ENCODE measurements around the gene BMPR1A.
"Not testable (repeated sequence)": the region's sequence is repeated elsewhere in the genome, so short reads cannot be mapped to it uniquely, and the experiment has no call there.

BMPR1A gene

DNA sequence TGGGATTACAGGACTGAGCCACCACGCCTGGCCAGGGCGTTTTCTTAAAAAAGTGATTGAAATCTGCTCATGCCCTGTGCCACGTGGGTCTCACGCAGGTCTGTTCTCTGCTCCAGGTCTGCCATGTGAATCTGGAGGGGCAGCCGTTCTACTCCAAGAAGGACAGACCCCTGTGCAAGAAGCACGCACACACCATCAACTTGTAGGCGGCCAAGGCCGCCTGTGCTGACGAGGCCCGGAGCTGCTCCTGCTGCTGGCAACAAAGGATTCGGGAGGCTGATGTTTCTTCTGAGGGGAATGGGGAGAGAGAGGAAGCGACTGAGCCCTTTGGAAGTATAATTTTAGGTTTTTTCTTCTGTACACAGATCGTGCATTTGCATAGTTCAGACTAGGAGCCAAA lies 23.6 kb upstream of the BMPR1A start:
- no peak for DNase-seq

DNA sequence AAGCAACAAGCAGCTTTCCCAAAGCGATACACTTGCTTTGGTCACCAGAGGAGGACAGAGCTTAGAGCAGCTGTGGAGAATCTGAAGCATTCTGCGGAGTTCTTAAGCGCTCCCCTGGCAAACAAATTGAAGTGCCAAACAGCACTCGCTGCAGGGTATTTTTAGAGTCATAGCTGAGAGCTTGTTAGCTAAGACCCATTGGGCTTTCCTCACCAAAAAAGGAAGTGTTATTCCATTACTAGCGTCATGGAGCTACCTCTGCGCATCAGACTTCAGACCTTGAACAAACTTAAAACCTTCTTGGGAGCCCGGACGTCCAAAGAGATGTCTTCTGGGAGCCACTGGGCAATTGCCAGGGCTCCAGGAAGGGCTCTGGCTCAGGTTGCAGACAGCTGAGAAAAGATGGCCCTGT lies 23.2 kb upstream of the BMPR1A start:
- no peak for DNase-seq

DNA sequence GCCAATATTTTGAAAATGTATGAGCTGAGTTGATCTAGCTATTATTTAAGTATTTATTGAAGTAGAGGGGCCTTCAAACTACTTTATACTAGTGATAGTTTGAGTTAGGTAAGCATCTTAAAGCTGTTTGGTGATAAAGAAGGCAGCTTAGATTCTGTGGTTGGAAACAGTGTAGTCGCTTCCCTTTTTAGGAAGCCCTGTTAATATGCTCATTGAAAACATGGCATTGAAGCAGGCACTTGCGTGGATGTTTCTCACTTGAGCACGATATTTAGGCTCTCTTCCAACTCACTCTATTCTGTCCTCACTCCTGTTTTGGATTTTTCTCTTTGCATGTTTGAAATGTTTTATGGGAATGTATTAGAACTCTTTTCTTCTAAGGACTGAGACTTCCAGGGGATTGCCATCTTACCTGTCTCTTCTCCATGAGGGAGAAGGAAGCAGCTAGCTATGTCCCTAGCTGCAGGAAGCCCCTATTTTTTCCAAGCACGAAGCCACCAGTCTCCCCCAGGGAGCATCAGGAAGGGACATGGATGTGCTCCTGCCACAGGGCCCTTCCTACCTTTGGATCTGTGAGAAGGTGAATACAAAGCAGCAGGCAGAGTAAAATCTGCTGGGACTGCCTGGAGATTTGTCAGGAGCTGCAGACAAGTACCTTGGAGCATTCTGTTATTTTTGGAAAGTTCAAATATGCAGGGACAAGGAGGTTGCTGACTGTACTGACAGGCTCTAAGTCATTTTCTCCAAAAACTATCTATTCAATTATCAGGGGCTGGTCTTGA lies 22.0 kb upstream of the BMPR1A start:
- no peak for DNase-seq

DNA sequence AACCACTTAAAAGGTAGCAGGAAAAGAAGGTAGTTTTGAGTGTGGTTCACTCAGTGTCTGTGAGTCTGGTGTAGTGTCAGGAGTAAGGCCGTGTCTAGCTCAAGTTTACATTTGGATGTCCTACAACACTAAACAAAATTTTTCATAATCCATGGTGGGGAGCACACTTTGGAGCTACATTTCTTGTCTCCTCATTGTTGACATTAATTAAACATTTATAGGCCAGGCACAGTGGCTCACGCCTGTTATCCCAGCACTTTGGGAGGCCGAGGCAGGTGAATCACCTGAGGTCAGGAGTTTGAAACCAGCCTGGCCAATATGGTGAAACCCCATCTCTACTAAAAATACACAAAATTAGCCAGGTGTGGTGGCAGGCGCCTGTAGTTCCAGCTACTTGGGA lies 21.1 kb upstream of the BMPR1A start:
- not testable (repeated sequence) for DNase-seq

DNA sequence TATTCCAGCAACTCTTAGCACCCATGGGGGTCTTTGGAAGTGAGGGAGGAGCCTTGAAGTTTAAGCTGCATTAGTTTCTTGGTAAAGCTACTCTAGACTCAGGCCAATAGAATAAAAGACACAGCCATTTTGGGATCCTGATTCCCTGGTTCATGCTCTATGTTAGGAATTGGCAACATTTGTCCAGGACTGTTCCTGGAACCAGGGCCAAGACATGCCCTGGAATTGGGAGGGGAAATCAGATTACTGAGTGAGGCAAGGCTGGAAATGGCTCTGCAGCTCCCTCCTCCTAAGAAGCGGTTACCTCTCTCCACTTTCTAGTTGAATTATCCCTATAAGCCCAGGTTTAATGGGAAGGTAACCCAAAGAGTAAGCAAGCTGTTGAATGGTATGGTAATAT lies 14.2 kb upstream of the BMPR1A start:
- no peak for DNase-seq

DNA sequence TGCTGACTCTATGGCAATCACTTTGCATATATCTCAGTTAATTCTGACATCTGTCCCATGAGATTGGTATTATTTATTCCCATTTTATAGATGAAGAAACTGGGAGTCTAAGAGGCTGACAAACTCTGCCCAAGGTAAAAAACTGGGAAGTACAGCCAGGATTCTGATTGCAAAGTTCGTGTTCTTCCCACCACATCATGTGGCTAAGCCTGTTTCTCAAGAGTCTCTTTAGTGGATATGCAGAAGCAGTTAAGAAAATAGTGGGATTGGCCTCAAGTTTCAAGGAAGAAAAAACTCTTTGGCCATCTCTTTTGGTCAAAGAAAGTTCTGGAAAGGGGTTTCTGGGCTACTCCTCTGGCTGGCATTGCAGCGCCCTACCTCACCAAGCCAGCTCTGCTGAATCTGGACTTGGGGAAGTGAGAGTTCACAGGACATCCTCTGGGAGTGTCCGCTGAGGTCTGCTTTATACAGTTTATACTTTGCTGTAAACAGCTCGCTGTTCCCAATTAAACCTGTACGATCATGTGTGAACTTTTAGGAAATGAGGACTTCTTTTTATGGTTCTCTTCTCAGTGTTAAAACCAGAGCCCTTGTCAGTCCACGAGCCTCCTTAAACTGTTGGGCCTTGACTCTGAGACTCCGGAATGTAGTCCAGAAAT lies 12.2 kb upstream of the BMPR1A start:
- no peak for DNase-seq

DNA sequence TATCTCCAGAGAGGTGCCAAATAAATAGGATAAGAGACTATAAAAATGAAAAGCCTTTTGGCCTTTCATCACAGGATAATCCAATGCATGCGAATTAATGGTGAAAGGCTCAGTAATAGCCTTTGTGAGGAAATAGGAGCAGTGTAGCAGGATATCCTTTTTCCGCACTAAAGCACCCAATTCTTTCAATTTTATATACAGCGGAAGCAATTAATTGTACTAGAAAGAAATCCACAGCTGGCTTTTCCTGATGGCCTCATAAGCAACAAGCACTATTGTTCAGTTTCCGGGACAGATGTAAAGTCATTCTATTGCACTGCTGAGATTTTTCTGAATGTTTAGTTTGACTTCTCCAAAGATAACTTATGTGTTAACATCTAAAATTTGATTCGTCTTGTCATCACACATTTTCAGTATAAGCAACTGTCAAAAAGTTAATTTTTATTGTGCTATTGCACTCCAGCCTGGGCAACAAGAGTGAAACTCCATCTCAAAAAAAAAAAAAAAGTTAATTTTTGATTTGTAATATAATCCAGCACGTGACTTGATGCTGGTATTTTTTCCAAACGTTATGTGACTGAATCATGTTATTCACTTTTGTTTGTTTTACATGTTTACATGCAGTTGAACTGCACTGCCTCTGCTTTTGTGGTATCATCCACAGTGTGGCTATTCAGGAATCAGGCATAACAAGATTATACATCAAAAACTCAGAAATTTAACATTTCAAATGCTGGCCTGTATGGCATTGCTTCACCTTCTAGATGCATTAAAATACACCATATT lies 8.4 kb upstream of the BMPR1A start:
- DNase-seq = no peak

DNA sequence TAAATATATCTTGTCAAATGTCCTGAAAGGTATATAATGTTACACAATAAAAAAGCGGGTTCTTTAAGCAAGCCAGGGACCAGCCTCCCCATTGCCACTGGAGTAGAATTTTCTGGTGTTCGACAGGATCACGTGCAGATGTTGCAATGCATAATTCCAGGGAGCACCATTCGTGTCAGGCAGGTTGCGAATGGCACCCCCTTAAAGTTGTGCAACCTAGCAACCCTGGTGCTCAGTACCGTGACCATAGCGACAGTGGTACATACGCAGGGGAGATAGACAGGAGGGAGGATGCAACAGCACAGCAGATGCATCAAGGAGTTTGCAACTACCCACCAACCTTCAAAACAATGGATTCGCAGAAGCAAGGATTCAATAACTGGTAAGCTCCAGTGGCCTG lies 6.6 kb upstream of the BMPR1A start:
- no peak for DNase-seq

DNA sequence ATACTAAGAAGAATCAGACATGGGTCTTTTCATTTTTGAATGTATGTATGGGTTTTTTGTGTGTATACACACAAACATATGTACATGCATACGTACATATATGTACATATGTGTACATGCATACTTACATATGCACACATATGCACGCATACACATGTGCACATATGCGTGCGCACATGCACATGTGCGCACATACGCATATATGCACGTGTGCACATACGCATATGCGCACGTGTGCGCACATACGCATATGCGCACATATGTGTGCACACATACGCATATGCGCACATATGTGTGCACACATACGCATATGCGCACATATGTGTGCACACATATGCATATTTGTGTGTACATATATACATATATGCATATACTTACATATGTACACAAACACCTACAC lies 4.9 kb upstream of the BMPR1A start:
- DNase-seq = no peak

DNA sequence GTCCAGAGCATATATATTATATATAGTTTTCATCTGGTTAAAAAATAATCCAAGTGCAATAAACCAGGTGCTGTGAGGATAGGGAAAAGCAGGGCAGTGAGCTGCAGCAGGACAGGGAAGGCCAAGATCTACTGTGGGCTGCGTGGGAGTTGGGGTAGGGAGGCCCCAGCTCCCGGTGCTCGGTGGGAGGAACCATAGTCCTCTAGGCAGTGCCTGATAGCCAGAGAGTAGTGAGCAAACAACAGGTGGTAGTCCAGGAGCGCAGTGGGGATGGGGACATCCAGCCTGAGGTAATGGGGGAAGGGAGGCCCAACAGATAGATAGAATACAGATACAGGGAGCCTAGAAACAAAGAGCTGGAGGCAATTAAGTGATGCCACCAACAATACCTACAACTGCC lies 4.1 kb upstream of the BMPR1A start:
- DNase-seq = no peak

DNA sequence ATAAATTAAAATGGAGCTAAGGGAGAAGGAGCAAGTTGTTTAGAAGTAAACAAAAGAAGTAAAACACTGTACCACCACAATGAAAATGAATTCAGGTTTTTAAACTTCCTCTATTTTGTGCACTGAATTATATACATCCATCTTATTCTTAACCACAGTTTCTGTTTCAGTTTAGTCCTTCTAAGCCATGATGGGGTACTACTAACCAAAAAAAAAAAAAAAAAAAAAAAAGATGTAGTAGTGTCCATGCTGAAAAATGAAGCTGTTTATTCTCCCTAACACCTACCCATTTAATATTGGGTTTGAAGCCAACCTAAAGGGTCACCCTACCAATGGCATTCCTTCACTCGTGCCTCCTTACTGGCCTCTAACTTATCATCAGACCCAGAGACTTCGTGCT lies 3.4 kb upstream of the BMPR1A start:
- no peak for DNase-seq

DNA sequence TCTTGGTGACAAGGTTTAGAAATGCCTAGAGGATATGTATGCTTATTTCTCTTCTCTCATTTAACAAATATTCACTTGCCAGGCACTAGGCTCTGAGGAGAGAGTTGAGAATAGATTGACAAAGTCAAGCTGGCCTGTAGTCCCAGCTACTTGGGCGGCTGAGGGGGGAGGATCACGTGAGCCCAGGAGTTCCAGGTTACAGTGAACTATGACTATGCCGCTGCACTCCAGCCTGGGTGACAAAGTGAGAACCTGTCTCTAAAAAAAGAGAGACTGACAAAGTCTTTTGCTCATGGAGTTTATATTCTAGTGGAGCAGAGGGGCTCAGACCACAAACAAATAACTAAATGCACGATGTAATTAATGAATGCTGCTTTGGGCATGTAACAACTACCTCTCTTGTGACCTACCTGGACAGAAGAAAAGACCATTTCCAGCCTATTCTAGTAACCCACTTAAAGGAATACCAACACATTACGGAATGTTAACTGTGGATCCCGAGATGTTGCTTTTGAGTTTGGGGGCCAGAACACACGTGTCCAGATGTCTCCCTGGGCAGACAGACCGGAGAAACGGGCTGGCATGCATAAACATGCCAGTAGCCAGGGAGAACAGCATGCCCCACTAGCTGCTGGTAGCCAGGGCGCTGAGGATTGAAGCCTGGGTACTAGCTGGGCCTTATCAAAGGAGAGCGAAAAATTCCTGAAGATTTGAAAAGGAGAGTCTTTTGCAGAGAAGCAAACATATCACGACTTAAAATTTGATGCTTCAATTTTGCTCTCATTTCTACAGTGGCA lies 2.6 kb upstream of the BMPR1A start:
- DNase-seq = no peak

DNA sequence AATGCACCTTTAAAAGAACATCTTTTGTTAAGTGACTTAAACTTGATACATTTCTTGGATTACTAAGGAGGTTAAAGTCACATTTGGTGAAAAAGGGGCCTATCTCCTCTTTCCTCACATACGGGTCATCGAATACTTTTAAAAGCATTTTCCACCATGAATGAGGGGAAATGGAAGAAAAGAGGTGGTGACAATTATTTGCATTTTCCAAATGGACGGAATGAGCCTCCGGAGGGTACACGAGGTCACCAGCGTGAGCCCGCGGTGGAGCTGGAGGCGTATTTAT lies 1.0 kb upstream of the BMPR1A start:
- peak; percentile 1 for DNase-seq

DNA sequence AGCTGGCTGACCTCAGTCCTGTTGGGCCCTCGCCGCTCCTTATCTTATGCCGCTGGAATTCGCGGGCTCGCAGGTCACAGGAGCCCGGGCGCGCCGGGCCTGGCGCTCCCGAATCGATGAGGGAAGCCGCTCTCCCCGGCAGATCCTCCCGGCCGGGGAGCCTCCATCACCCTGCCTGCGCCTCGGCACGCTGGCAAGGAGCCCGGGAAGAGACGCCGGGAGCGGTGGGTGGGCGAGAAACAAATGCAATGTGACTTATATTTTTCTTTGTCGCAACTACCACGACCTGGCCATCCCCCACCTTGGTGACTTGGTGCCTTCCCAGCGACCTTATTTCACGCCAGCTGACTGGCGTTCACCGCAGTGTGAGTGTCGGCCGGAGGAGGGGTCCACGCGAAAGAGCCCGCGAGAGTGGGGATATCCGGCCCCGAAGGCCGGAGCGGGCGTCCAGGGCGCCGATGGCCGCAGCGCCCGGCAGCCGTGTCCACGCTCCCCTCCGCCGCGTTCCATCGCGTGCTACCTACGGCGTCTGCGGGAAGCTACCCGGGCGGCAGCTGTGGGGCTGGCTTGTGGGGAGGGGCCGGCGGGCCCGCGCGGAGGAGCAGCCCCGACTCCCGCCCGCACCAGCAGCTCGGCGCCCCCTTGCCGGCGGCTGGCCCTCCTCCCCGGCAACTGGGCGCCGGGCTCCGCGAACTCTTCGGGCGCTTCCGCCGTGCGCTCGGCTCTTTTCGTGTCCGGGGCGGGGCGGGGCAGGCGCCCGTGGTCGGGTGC lies 494 bp upstream of the BMPR1A start:
- peak; percentile 82 for DNase-seq

DNA sequence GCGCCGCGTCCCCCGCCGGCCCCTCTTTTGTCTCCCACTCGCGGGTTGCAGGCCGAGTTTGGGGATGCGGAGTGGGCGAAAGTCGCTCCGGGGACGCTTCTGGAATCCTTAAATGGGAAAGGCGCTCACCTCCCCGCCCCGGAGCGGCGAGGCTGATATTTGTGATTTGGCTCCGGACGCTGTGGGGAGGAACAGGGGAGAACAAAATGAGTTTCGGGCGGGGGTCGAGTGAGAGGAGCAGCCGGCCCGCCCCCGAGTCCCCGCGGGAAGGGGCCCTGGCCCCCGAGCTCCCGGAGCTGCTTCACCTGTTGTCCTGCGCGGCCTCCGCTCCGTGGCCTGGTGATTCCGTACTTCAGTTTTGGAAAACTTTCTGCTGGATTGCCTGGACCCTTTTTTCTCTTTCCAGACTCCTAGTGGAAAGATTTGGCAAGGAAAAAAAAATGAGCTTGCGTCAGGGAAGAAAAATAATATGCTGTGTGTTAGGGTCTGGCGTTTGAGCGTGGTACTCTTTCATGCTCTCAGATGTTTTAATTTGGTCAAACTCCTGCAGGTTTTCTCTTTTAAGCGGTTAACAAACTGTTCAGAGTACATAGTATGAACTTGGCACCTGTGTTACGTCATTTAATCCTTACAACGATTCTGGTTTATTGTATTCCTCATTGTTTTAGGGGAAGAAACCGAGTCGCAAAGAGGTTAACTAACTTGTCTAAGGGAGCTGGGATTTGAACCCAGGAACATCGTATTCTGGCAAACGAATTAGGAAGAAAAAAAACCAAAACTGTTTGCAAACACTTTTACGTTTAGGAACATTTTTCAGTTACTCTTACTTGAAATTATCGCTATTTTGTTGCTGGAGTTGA lies 924 bp downstream of the BMPR1A start:
- peak; percentile 12 for DNase-seq

DNA sequence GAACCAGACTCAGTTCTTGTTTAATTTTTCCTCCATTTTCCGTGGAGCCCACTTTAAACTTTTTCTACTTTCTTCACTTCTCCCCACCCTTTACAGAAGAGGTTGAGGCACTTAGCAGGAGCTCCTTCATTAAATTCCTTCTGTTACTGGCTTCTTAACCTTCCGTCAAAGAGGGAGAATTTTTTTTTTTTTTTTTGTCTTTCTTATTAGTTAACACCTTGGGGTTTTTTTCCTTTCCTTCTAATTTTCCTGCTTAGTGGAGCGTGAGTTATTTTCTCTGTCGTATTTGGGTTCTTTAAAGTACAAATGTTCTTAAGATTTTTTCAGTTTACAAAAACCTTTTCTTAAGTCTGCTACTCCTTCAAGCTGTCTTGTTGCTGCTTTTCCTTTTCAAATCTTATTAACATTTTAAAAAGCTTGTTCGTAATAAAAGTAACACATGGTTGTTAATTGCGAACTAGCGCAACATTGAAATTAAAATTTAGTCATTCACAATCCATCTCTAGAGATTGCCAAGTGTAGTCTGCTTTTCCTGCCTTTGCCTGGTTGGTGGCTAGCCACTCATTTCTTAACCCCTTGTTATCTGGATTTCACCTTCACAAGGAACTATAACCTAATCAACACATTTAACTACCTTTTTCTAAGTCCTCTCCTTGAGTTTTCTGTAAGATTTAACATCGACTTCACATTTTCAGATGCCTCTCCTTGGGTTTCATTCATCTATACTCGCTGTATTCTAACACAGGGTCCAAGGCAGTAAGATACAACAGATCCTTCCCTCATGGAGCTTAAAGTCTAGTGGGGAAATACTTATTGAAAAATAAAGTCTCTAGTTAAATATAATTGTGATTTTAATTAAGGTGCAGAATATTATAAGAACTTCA lies 2.0 kb downstream of the BMPR1A start:
- no peak for DNase-seq

DNA sequence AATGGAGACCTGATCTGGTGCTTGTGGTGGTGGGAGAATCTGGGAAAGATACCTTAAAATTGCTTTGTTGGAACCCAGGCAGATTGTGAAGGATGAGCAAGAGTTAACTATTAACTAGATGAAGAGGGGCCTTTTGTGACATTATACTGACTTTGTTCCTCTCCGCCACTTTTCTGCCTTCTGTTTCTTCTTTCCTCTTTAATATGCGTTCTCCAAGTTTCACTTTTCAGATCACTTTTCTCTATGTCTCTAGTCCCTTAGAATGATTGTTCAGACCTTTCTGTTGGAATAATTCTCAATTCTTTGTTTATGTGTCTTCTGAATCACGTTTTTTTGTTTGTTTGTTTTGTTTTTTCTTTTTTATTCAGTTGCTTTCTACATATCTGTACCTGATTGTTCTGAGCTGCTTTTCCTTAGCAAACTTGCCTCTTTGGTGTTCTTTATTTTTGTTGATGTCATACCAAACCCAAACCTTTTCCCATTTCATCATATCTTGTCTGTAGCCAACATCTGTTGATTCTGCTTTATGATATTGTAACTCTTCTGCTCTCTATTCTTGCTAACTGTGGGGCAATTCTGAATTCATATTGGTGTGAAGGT lies 2.8 kb downstream of the BMPR1A start:
- DNase-seq = no peak

DNA sequence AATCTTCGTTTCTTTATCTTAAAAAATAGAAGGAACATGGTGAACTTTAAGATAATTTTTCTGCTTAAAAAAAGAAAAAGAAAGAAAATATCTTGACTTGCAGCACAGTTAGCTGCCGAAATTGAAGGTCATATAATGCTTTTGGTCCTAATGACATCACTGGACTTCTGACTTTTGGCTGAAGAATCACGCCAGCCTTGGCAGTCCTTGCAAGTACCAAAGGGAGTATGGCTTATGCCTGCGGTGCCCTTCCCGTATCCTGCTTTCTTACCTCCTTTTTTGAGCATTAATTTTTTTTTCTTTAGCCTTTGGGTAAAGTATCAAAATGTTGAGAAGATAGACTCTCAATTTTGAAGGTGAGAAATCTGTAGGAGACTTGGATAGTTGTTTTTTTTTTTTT lies 7.0 kb downstream of the BMPR1A start:
- no peak for DNase-seq

DNA sequence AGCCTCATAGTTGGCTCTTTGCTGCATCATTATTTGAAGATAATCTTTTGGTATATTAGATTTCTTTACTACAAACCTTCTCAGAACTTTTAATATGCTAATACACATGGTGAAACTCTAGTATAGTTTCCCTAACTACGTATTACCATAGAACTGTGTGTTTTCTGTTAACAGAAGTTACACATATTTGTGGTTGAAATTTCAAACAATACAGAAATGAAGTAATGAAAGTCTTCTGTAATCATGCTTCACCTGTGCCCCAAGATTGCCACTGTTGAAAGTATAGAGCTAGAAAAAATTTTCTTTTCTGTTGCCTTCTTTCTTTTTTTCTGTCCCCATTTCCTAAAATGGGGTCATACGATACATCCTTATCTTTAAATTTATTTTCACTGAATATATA lies 9.1 kb downstream of the BMPR1A start:
- no peak for DNase-seq

All from central memory CD4-positive, alpha-beta T cell (primary cell).